ENCODE data around the gene CKS1B.

The CKS1B gene

GRCh38 chr1:154974102-154974807, at the start of gene CKS1B:
Gene CKS1B (plus strand): TSS chr1:154974681. CDS start chr1:154974746, 65 bp downstream.
- Histone ChIP-seq H2AFZ (ENCODE audit: low read length) (no peak within 1 kb of the TSS), H3K4me1 (ENCODE audit: insufficient read depth, low read length, severe bottlenecking) (peaks cover 57% of the 10 kb centered on the region), H3K9ac (ENCODE audit: low read length) (peak within 1 kb of the TSS; percentile 86), H3K4me2 (ENCODE audit: low read length) (peak within 1 kb of the TSS; percentile 91), H3F3A (ENCODE audit: insufficient read depth, low read length) (0 out of 2 replicates have a peak, but pooled peaks cover 4% of the 10 kb centered on the region), H3K79me2 (ENCODE audit: insufficient read depth, low read length) (peaks cover 28% of the 10 kb centered on the region), H4K20me1 (ENCODE audit: insufficient read depth, low read length) (no peaks in the 10 kb centered on the region), H3K9me3 (ENCODE audit: low read length) (no peaks in the 10 kb centered on the region), H3K9me2 (ENCODE audit: low read depth, low read length) (no peaks in the 10 kb centered on the region), H3K27ac (ENCODE audit: low read depth, low read length, poor library complexity, severe bottlenecking) (peak within 1 kb of the TSS; percentile 88), H3K27me3 (ENCODE audit: insufficient read depth, low read length) (no peaks in the 10 kb centered on the region), H3K36me3 (ENCODE audit: insufficient read depth, low read length) (peaks cover 21% of the 10 kb centered on the region; the same call in 1 of the 2 replicates), H3K4me3 (ENCODE audit: low read depth, low read length, poor library complexity, severe bottlenecking) (peak within 1 kb of the TSS; percentile 79)
- no peak for TF ChIP-seq EZH2 (IDR thresholded peaks at IDR 0.05; ENCODE audit: borderline replicate concordance, low read length)
- no peak for TF ChIP-seq CTCF (IDR thresholded peaks at IDR 0.05; ENCODE audit: low read length)

- Histone ChIP-seq H3K4me3 (ENCODE audit: low read depth, low read length, poor library complexity, severe bottlenecking) (no peak overlapping the region), H3F3A (ENCODE audit: insufficient read depth, low read length) (no peaks in the 10 kb centered on the region), H3K27me3 (ENCODE audit: insufficient read depth, low read length) (no peaks in the 10 kb centered on the region), H2AFZ (ENCODE audit: low read length) (no peak overlapping the region), H3K4me1 (ENCODE audit: insufficient read depth, low read length, severe bottlenecking) (no peaks in the 10 kb centered on the region), H3K9ac (ENCODE audit: low read length) (no peak overlapping the region), H4K20me1 (ENCODE audit: insufficient read depth, low read length) (no peaks in the 10 kb centered on the region), H3K79me2 (ENCODE audit: insufficient read depth, low read length) (no peaks in the 10 kb centered on the region), H3K9me3 (ENCODE audit: low read length) (no peaks in the 10 kb centered on the region), H3K4me2 (ENCODE audit: low read length) (no peak overlapping the region), H3K9me2 (ENCODE audit: low read depth, low read length) (no peaks in the 10 kb centered on the region), H3K27ac (ENCODE audit: low read depth, low read length, poor library complexity, severe bottlenecking) (no peak overlapping the region), H3K36me3 (ENCODE audit: insufficient read depth, low read length) (peaks cover 72% of the 10 kb centered on the region)
- TF ChIP-seq EZH2 (IDR thresholded peaks at IDR 0.05; ENCODE audit: borderline replicate concordance, low read length) (no peak), CTCF (IDR thresholded peaks at IDR 0.05; ENCODE audit: low read length) (no peak)
Measured at GRCh38 chr1:154925335-154926170, 48.9 kb upstream of the CKS1B start.

GRCh38 chr1:154926201-154926600, 48.3 kb upstream of the CKS1B start:
- H3K4me1 ChIP-seq (ENCODE audit: insufficient read depth, low read length, severe bottlenecking), result no peaks in the 10 kb centered on the region
- no peak overlapping the region for H3K4me2 ChIP-seq (ENCODE audit: low read length)
- H3K79me2 ChIP-seq (ENCODE audit: insufficient read depth, low read length), result no peaks in the 10 kb centered on the region
- no peak overlapping the region for H2AFZ ChIP-seq (ENCODE audit: low read length)
- TF ChIP-seq EZH2 (IDR thresholded peaks at IDR 0.05; ENCODE audit: borderline replicate concordance, low read length) (no peak), CTCF (IDR thresholded peaks at IDR 0.05; ENCODE audit: low read length) (no peak)
- no peaks in the 10 kb centered on the region for H4K20me1 ChIP-seq (ENCODE audit: insufficient read depth, low read length)
- H3K27ac ChIP-seq (ENCODE audit: low read depth, low read length, poor library complexity, severe bottlenecking), result no peak overlapping the region
- no peak overlapping the region for H3K9ac ChIP-seq (ENCODE audit: low read length)
- H3K27me3 ChIP-seq (ENCODE audit: insufficient read depth, low read length), result no peaks in the 10 kb centered on the region
- H3F3A ChIP-seq (ENCODE audit: insufficient read depth, low read length), result no peaks in the 10 kb centered on the region
- no peaks in the 10 kb centered on the region for H3K9me2 ChIP-seq (ENCODE audit: low read depth, low read length)
- peaks cover 72% of the 10 kb centered on the region for H3K36me3 ChIP-seq (ENCODE audit: insufficient read depth, low read length)
- no peak overlapping the region for H3K4me3 ChIP-seq (ENCODE audit: low read depth, low read length, poor library complexity, severe bottlenecking)
- no peaks in the 10 kb centered on the region for H3K9me3 ChIP-seq (ENCODE audit: low read length)
